ENCODE results near the gene CXXC5.

The CXXC5 gene

GRCh38 chr5:139682016-139682975 lies 34.1 kb downstream of the CXXC5 start:
- Histone ChIP-seq H3K27me3 (ENCODE audit: insufficient read depth, low read depth) (no peaks in the 10 kb centered on the region), H3K4me3 (IDR thresholded peaks at IDR 0.05; ENCODE audit: insufficient read depth, low read depth, low read length) (no peak overlapping the region), H3K4me2 (no peak overlapping the region), H4K20me1 (ENCODE audit: insufficient read depth) (no peaks in the 10 kb centered on the region), H3K79me2 (ENCODE audit: insufficient read depth, low read depth) (peaks cover 14% of the 10 kb centered on the region; the same call in 1 of the 2 replicates), H3K4me1 (ENCODE audit: low read depth, poor library complexity, severe bottlenecking) (peaks cover 5% of the 10 kb centered on the region), H2AFZ (ENCODE audit: low read depth) (no peak overlapping the region), H3K36me3 (ENCODE audit: insufficient read depth) (0 out of 2 replicates have a peak, but pooled peaks cover 4% of the 10 kb centered on the region), H3K27ac (no peak overlapping the region), H3K9ac (no peak overlapping the region)
- TF ChIP-seq CTCF (conservative IDR thresholded peaks at IDR 0.05; ENCODE audit: low read depth, low read length): no peak

GRCh38 chr5:139683295-139684271 lies 35.4 kb downstream of the CXXC5 start:
- TF ChIP-seq CTCF (conservative IDR thresholded peaks at IDR 0.05; ENCODE audit: low read depth, low read length): no peak
- Histone ChIP-seq H4K20me1 (ENCODE audit: insufficient read depth) (no peaks in the 10 kb centered on the region), H3K4me2 (no peak overlapping the region), H2AFZ (ENCODE audit: low read depth) (no peak overlapping the region), H3K79me2 (ENCODE audit: insufficient read depth, low read depth) (peaks cover 4% of the 10 kb centered on the region; the same call in 1 of the 2 replicates), H3K27me3 (ENCODE audit: insufficient read depth, low read depth) (no peaks in the 10 kb centered on the region), H3K36me3 (ENCODE audit: insufficient read depth) (0 out of 2 replicates have a peak, but pooled peaks cover 4% of the 10 kb centered on the region), H3K9ac (no peak overlapping the region), H3K4me1 (ENCODE audit: low read depth, poor library complexity, severe bottlenecking) (peaks cover 5% of the 10 kb centered on the region), H3K27ac (no peak overlapping the region), H3K4me3 (IDR thresholded peaks at IDR 0.05; ENCODE audit: insufficient read depth, low read depth, low read length) (no peak overlapping the region)

- no peak for TF ChIP-seq CTCF (conservative IDR thresholded peaks at IDR 0.05; ENCODE audit: low read depth, low read length)
- Histone ChIP-seq H3K27ac (no peak overlapping the region), H3K4me1 (ENCODE audit: low read depth, poor library complexity, severe bottlenecking) (peaks cover 5% of the 10 kb centered on the region), H3K4me3 (IDR thresholded peaks at IDR 0.05; ENCODE audit: insufficient read depth, low read depth, low read length) (no peak overlapping the region), H3K27me3 (ENCODE audit: insufficient read depth, low read depth) (no peaks in the 10 kb centered on the region), H3K4me2 (no peak overlapping the region), H3K36me3 (ENCODE audit: insufficient read depth) (0 out of 2 replicates have a peak, but pooled peaks cover 4% of the 10 kb centered on the region), H3K79me2 (ENCODE audit: insufficient read depth, low read depth) (peaks cover 4% of the 10 kb centered on the region; the same call in 1 of the 2 replicates), H2AFZ (ENCODE audit: low read depth) (no peak overlapping the region), H4K20me1 (ENCODE audit: insufficient read depth) (no peaks in the 10 kb centered on the region), H3K9ac (no peak overlapping the region)
Measured at GRCh38 chr5:139684350-139684880, 36.3 kb downstream of the CXXC5 start.

All from KMS-11 (cell line).